Chondrocyte (in vitro differentiated cells): ENCODE data around the gene SRRM5. TPM values are rescaled to one million over a fixed set of nuclear protein-coding genes. Genes with fewer than 3 reads are reported as not detected.

ENCODE experiments used
- DNase-seq: peaks from one replicate; pipeline ENCODE4 v3.0.0; 2021; ENCODE audit warnings: mixed read lengths, low spot score
- H3K27ac Mint-ChIP-seq: one replicate; pipeline ENCODE4 v1.8.0; 2021; ENCODE audit warnings: mild to moderate bottlenecking, moderate library complexity, mixed read lengths; ENCODE audit not compliant: unreplicated experiment
- H3K27me3 Mint-ChIP-seq: 2 replicates; pipeline ENCODE4 v1.8.0; 2021; ENCODE audit warnings: low read depth, mixed read lengths
- H3K36me3 Mint-ChIP-seq: 2 replicates; pipeline ENCODE4 v1.8.0; 2021; ENCODE audit warnings: low read depth, mixed read lengths
- H3K4me1 Mint-ChIP-seq: 2 replicates; pipeline ENCODE4 v1.8.0; 2021; ENCODE audit warnings: low read depth, mild to moderate bottlenecking, mixed read lengths
- H3K4me3 Mint-ChIP-seq: one replicate; pipeline ENCODE4 v1.8.0; 2021; ENCODE audit warnings: mild to moderate bottlenecking, moderate library complexity, mixed read lengths; ENCODE audit not compliant: unreplicated experiment
- H3K9me3 Mint-ChIP-seq: 2 replicates; pipeline ENCODE4 v1.8.0; 2021; ENCODE audit warnings: low read depth, mixed read lengths
- CTCF ChIP-seq: fragments of 200-600 bp; sonication (generic); IDR thresholded peaks from 2 replicates; pipeline ENCODE4 v1.5.0; 2021; ENCODE audit warnings: antibody characterized with exemption, mild to moderate bottlenecking, moderate library complexity
- total RNA-seq: library from RNA; stranded (reverse); gene quantifications from 3 replicates; pipeline ENCODE4 v1.2.1, GENCODE V29; 2021

The SRRM5 gene
- total RNA-seq, 1 donor from 2014 or later, result 0.12 TPM

GRCh38 chr19:43609872-43610271, 2.0 kb upstream of the SRRM5 start:
- no peak for TF ChIP-seq CTCF
- no peak for DNase-seq
- no peaks in the 10 kb centered on the region for H3K27me3 Mint-ChIP-seq
- peak overlapping the region; percentile 29 for H3K27ac Mint-ChIP-seq
- H3K36me3 Mint-ChIP-seq, result peaks cover 24% of the 10 kb centered on the region
- H3K4me3 Mint-ChIP-seq, result no peak overlapping the region
- no peaks in the 10 kb centered on the region for H3K9me3 Mint-ChIP-seq
- H3K4me1 Mint-ChIP-seq, result peaks cover 8% of the 10 kb centered on the region

GRCh38 chr19:43610493-43610892, 1.4 kb upstream of the SRRM5 start:
- H3K4me1 Mint-ChIP-seq, result peaks cover 8% of the 10 kb centered on the region
- no peaks in the 10 kb centered on the region for H3K27me3 Mint-ChIP-seq
- H3K4me3 Mint-ChIP-seq, result no peak overlapping the region
- TF ChIP-seq CTCF, result no peak
- peaks cover 24% of the 10 kb centered on the region for H3K36me3 Mint-ChIP-seq
- DNase-seq, result no peak
- H3K9me3 Mint-ChIP-seq, result no peaks in the 10 kb centered on the region
- H3K27ac Mint-ChIP-seq, result peak overlapping the region; percentile 81

- Mint-ChIP-seq H3K4me3 (no peak overlapping the region), H3K4me1 (peaks cover 14% of the 10 kb centered on the region)
- TF ChIP-seq CTCF, result no peak
These were observed 486 bp downstream of the SRRM5 start for GRCh38 chr19:43612374-43612773.

GRCh38 chr19:43616306-43616705, 4.4 kb downstream of the SRRM5 start:
- Mint-ChIP-seq H3K4me3 (no peak overlapping the region), H3K27ac (no peak overlapping the region), H3K9me3 (no peaks in the 10 kb centered on the region), H3K27me3 (no peaks in the 10 kb centered on the region), H3K4me1 (peaks cover 25% of the 10 kb centered on the region), H3K36me3 (peaks cover 20% of the 10 kb centered on the region)
- DNase-seq, result no peak
- no peak for TF ChIP-seq CTCF

More at GRCh38 chr19:43612374-43612773, 486 bp downstream of the SRRM5 start:
- Mint-ChIP-seq H3K27me3 (no peaks in the 10 kb centered on the region), H3K9me3 (no peaks in the 10 kb centered on the region), H3K36me3 (peaks cover 22% of the 10 kb centered on the region), H3K27ac (no peak overlapping the region)
- DNase-seq, result no peak

GRCh38 chr19:43616954-43617353, 5.1 kb downstream of the SRRM5 start:
- no peak for DNase-seq
- Mint-ChIP-seq H3K36me3 (peaks cover 16% of the 10 kb centered on the region), H3K9me3 (no peaks in the 10 kb centered on the region), H3K4me3 (no peak overlapping the region), H3K27ac (peak overlapping the region; percentile 68), H3K27me3 (no peaks in the 10 kb centered on the region), H3K4me1 (peaks cover 25% of the 10 kb centered on the region)
- no peak for TF ChIP-seq CTCF
